Heart right ventricle (tissue), 16 donors: ENCODE measurements around the gene PHF12. TPM values are rescaled to one million over a fixed set of nuclear protein-coding genes. Genes with fewer than 3 reads are reported as not detected.

Experiments used
- ATAC-seq, 8 donors: fragments of 200-7000 bp; cut with Tn5 transposase; one replicate each; pipeline ENCODE4 v1.9.1; 2020; ENCODE audit warnings: mild to moderate bottlenecking in 8 of 8, moderate library complexity in 8 of 8, moderate number of reproducible peaks in 1 of 8
- DNase-seq, 2 donors: peaks; one replicate each; pipeline ENCODE4 v3.0.0-alpha.2; 2020
- H3K27ac ChIP-seq, 10 donors: fragments of 200-600 bp; sonication (generic) in 2 of 10; one replicate each; pipeline versions ENCODE4 v1.5.0 to v1.8.0; 2020 to 2022; ENCODE audit warnings: mild to moderate bottlenecking in 3 of 10
- H3K27me3 ChIP-seq, 7 donors: fragments of 200-600 bp; one replicate each; pipeline ENCODE4 v1.8.0; 2021 to 2022; ENCODE audit warnings: mild to moderate bottlenecking in 2 of 7
- H3K36me3 ChIP-seq, 9 donors: fragments of 200-600 bp; sonication (generic) in 1 of 9; one replicate each; pipeline versions ENCODE4 v1.5.0 to v1.8.0; 2020 to 2022; ENCODE audit warnings: mild to moderate bottlenecking in 2 of 9
- H3K4me1 ChIP-seq, 9 donors: fragments of 200-600 bp; sonication (generic) in 1 of 9; one replicate each; pipeline versions ENCODE4 v1.5.0 to v1.8.0; 2020 to 2022; ENCODE audit warnings: mild to moderate bottlenecking in 4 of 9
- H3K4me3 ChIP-seq, 10 donors: fragments of 200-600 bp; sonication (generic) in 2 of 10; one replicate each; pipeline versions ENCODE4 v1.5.0 to v1.8.0; 2020 to 2022; ENCODE audit warnings: mild to moderate bottlenecking in 7 of 10, moderate library complexity in 2 of 10
- H3K9me3 ChIP-seq, 11 donors: fragments of 200-600 bp in 10 of 11; sonication (generic) in 2 of 11; one replicate each; pipeline versions ENCODE4 v1.5.0 to v1.8.0; 2013 to 2022; ENCODE audit warnings: mild to moderate bottlenecking in 2 of 11, control low read depth in 1 of 11, moderate library complexity in 1 of 11
- CTCF ChIP-seq, 9 donors: fragments of 200-600 bp; sonication (generic) in 2 of 9; IDR thresholded peaks; one replicate each; pipeline versions ENCODE4 v1.5.0 to v1.8.0; 2021 to 2022; ENCODE audit warnings: antibody characterized with exemption in 9 of 9, mild to moderate bottlenecking in 5 of 9, moderate library complexity in 1 of 9
- WGBS, 2 donors: extraction: QIAGEN DNeasy Blood & Tissue Kit; methylation state at CpG; one replicate each; pipeline ENCODE4 v1.1.7; 2013; ENCODE audit warnings: inconsistent platforms in 1 of 2; 5-methylcytosine and 5-hydroxymethylcytosine counted together
- intact Hi-C, 10 donors: fragments of 100-400 bp; cut with DNase I; formaldehyde crosslinking; loops; one replicate each; pipeline versions ENCODE4 v1.11.1 to v1.14.2; 2022
- polyA plus RNA-seq, 2 donors: library from polyadenylated mRNA; stranded (reverse); fragments of 200-250 nt; gene quantifications; one replicate each; pipeline ENCODE4 v1.2.3, GENCODE V29; 2013
- total RNA-seq, 10 donors: library from RNA; stranded (reverse); fragmentation: NEBNext Ultra II Directional in 3 of 10; extraction: Animal tissue kit (Norgen Biotek cat#: 25700) in 3 of 10; gene quantifications; one replicate each; pipeline versions ENCODE4 v1.2.1 to v1.2.4, GENCODE V29; 2021 to 2023
- donor health status: Arrhythmogenic right ventricular cardiomyopathy.
- donor health status: ischemic (EF 13 %, LVEDD 7.1; RV severe dilation, severe dysfunction).
- donor health status: healthy with polysubstance abuse.
- donor health status: DM: no; HTN: yes; CAD: no.
- donor health status: DM: no; HTN: no; CAD: no.
- donor health status: ischemic (EF 25% LVEDD 6.9; RV normal size, moderate dysfunction).
- donor health status: ischemic (EF 25% LVEDD 5.7; RV mildly dilated, moderate dysfunction).
- donor health status: healthy.
- donor health status: DM: yes; HTN: yes; CAD: no.
- donor health status: Ischemic cardiomyopathy.
- donor health status: ischemic (EF 35%, LVEDD 5.7; RV mildly dilated, moderate dysfunction).
- donor health status: nonischemic (EF 11% LVEDD 7.7; RV severe dilation, severe dysfunction).
- donor health status: DM: yes; HTN: yes; CAD: no.
- donor health status: PGD.
- donor health status: ischemic (EF 29% LVEDD 5.4; RV normal size, mild dysfunction).
- donor health status: nonischemic (EF 23%, LVEDD 6.1; RV moderate dilation, normal function).

Gene PHF12
- total and polyA plus RNA-seq, 12 donors, result 7.3 to 28.0 (median 20.9) TPM

GRCh38 chr17:28992185-28992584, 40.9 kb upstream of the PHF12 start:
- peaks cover 0 to 6% (median 0%) of the 10 kb centered on the region in 9 donors for H3K4me1 ChIP-seq
- intact Hi-C loops, result loop anchor here in 1 of 10 donors (2.0 kb wide), 1 partner anchor 21 kb away; no protein-coding TSS in a partner anchor
- H3K9me3 ChIP-seq, result no peaks in the 10 kb centered on the region
- ATAC-seq (no peak), DNase-seq (no peak)
- H3K36me3 ChIP-seq, result no peaks in the 10 kb centered on the region
- H3K4me3 ChIP-seq, result no peak overlapping the region
- WGBS, 2 donors, result 74% methylated on average over 7 of the region's 7 CpGs
- no peak for TF ChIP-seq CTCF (IDR thresholded peaks at IDR 0.05)
- H3K27me3 ChIP-seq, result peaks cover 0 to 1% (median 0%) of the 10 kb centered on the region in 7 donors
- H3K27ac ChIP-seq, result no peak overlapping the region

- intact Hi-C loops, result loop anchor here in 1 of 10 donors (2.0 kb wide), 1 partner anchor 21 kb away; no protein-coding TSS in a partner anchor
- TF ChIP-seq CTCF (IDR thresholded peaks at IDR 0.05), result no peak
- Histone ChIP-seq H3K27ac (no peak overlapping the region), H3K27me3 (peaks cover 0 to 5% (median 0%) of the 10 kb centered on the region in 7 donors), H3K4me3 (no peak overlapping the region), H3K36me3 (no peaks in the 10 kb centered on the region), H3K4me1 (peaks cover 0 to 6% (median 0%) of the 10 kb centered on the region in 9 donors), H3K9me3 (no peaks in the 10 kb centered on the region)
- DNase-seq (no peak), ATAC-seq (no peak)
- WGBS, 2 donors, result 74 to 77% methylated on average over 8 of the region's 8 CpGs
Observed at GRCh38 chr17:28991779-28992178, 40.5 kb upstream of the PHF12 start.

- Histone ChIP-seq H3K27ac (no peak overlapping the region), H3K27me3 (peaks cover 0 to 15% (median 5%) of the 10 kb centered on the region in 7 donors), H3K9me3 (no peaks in the 10 kb centered on the region), H3K4me3 (no peak overlapping the region), H3K36me3 (no peaks in the 10 kb centered on the region), H3K4me1 (peaks cover 0 to 7% (median 0%) of the 10 kb centered on the region in 9 donors)
- intact Hi-C loops, result no loop called here
- DNase-seq, result no peak
- TF ChIP-seq CTCF (IDR thresholded peaks at IDR 0.05), result no peak
- ATAC-seq, result no peak
Observed at GRCh38 chr17:28989028-28989427, 37.7 kb upstream of the PHF12 start.

DNA sequence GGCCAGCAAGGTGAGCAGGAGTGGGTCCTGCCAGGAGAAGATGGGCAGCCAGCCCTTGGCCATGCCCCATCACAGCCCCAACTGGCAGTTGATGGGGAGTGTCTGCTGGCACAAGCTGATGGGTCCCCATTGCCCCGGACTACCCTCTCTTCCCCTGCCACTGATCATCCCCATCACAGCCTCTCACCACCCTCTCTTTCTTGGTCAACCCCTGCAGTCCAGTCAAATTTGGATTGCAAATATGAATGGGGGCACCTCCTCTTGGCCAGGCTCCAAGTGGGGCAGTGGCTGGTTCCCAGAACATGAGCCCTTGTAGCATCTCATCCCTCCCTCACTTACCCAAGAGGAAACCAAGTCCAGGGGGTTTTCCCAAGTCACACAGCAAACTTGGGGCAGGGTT, 37.2 kb upstream of the PHF12 start:
- H3K27me3 ChIP-seq, result peaks cover 0 to 15% (median 5%) of the 10 kb centered on the region in 7 donors
- no peak for ATAC-seq
- H3K27ac ChIP-seq, result no peak overlapping the region

More for the DNA sequence above, 37.2 kb upstream of the PHF12 start:
- Histone ChIP-seq H3K36me3 (no peaks in the 10 kb centered on the region), H3K9me3 (no peaks in the 10 kb centered on the region), H3K4me3 (no peak overlapping the region), H3K4me1 (peaks cover 0 to 12% (median 3%) of the 10 kb centered on the region in 9 donors)
- DNase-seq, result no peak
- intact Hi-C loops, result no loop called here
- no peak for TF ChIP-seq CTCF (IDR thresholded peaks at IDR 0.05)
- WGBS, 2 donors, result 85 to 96% methylated on average over 1 of the region's 1 CpG
